Activated effector memory CD4-positive, alpha-beta T cell treated with anti-CD3 and anti-CD28 coated beads, Interleukin-2, amount 50 U/mL, for 16 hours (primary cell): ENCODE results near the gene LOXL3.

Source experiments
- DNase-seq: peaks from one replicate; pipeline ENCODE4 v3.0.0-alpha.2; 2020

LOXL3 gene

DNA sequence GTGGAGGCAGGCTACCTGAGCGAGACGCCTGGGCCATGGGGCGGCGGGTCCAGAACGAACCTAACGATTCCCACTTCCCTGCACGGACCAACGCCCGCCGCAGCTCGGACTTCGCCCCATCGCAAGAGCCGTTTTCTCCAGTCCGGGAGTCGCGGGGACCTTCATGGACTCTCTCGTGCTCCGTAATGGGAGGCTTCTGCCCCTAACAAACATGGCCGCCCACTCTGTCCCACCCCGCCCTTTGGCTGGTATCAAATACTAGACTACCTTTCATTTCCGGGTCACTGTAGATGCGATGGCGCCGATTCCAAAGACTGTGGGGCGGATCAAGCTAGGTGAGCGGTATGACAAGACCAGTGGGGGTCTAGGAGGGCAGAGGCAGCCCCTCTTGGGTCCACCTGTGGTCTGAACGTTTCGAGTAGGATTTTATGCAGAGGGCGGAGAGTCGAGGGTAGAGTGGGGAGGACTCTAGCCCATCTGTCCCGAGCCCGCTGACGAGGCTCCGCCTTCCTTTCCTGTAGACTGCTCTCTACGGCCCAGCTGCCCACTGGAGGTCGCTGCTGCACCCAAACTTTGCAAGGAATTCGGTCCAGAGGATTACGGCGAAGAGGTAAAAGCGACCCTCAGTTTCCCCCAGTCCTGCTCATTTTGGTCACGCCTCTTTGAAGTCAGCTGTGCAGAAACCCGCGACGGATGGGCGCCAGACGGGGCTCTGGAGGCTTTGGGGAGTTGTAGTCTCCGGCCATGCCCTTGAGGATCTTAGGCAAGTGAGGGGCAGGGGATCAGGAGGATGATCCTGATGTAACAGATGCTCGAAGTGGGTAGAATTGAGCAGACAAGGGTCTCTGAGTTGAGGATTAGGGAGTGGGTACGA lies 70.7 kb downstream of the LOXL3 start, which contains the start of the genes CCDC142 and TTC31:
Gene CCDC142, minus strand, starts transcription at position 198 of the 874 bp plus-strand sequence. Its CDS starts 161 bp downstream, at position 37.
Gene TTC31, plus strand, starts transcription at position 281 of the 874 bp plus-strand sequence. Its CDS starts 15 bp downstream, at position 296.
- peak; percentile 96 for DNase-seq
